CD1c-positive myeloid dendritic cell (primary cell): Measurements from ENCODE around the gene ARNT2.
A peak's percentile ranks its signal among the peaks of the same experiment; 100 is the strongest.

Experiments used
- DNase-seq: peaks from one replicate; pipeline ENCODE4 v3.0.0-alpha.2; 2016; ENCODE audit errors: extremely low spot score

Gene ARNT2

DNA sequence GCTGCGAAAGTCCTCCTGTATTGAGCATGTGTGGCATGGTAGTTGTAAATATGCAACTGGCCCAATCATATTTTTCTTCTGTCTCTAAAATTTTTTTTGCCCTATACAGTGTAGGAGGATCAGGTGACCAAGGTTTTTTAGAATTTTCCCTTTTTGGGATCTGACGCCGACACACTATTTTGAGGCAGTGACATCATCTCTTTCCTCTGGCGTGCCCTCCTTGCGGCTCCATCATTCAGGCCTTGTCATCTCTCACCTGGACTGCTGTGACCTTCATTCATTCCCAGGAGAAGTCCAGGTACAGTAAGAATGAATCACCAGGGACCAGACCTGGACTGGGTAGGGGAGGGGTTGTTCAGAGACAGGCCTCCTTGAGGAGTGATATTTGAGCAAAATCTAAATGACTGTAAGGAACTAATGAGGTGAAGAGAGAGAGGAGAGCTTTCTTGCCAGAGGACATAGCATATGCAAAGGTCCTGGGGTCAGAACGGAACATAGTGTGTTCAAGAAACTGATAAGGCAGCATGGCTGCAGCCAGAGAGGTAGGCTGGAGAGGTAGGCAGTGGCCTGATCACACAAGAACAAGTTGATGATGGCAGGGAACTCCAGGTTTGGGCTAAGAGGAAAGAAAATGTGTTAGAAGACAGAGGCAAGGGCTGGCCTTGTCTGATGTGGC is 38.7 kb downstream of the ARNT2 start:
- no peak for DNase-seq

DNA sequence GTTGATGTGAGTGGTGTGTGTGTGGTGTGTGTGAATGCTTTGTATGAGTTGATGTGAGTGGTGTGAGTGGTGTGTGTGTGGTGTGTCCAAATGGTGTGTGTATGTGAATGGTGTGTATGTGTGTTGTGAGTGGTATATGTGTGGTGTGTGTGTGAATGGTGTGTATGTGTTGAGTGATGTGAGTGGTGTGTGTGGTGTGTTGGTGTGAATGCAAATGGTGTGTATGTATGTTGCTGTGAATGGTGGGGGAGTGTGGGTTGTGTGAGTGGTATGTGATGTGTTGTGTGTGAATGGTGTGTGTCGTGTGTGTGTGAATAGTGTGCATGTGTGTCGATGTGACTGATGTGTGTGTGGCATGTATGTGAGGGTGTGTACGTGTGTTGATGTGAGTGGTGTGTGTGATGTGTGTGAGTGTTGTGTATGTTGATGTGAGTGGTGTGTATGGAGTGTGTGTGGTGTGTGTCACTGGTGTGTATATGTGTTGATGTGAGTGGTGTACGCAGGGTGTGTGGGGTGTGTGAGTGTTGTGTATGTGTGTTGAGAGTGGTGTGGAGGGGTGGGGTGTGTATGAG is 40.6 kb downstream of the ARNT2 start:
- DNase-seq = no peak

DNA sequence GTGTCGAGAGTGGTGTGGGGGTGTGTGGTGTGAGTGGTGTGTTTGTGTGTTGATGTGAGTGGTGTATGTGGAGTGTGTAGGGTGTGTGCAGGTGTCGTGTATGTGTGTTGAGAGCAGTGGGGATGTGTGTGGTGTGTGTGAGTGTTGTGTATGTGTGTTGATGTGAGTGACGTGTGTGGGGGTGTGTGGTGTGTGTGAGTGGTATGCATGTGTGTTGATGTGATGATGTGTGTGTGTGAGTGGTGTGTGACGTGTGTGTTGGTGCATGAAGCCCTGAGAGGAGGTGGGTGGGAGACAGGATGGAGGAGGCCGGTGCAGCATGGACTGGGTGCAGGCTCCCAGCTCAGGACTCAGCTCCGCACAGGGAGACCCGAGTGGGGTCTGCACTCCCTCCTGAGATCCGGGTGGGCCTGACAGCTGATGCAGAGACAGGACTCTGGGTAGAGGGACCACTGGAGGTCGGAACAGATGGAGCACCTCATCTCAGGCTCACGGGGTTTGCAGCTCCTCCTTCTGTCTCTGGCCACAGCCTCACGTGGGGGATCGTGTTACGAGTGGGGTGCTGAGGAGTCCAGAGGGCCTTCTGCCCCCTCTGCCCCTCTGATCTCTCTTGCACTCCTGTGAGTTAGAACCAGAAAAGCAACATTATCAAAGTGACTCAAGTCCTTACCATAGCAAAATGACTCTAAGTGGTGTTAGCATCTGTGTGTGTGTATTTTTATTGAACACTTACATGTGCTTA is 41.3 kb downstream of the ARNT2 start:
- DNase-seq = no peak

DNA sequence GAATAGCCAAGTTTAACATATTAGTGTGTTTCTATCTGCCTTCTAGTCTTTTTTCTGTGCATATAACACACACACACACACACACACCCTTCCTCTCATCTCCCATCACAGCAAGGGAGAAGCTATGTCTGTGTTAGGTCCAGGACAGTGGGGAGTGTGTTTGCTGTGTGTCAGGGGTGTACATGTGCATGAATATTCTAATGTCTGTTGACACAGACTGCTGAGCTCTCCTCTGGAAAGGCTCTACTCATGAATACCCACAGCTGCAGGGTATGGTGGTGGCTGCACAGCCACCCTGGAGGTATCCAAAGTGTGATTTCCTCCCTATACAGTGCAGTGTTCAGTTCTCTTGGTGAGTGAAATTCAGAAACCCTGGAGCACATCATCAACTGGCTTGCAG is 42.9 kb downstream of the ARNT2 start:
- no peak for DNase-seq

DNA sequence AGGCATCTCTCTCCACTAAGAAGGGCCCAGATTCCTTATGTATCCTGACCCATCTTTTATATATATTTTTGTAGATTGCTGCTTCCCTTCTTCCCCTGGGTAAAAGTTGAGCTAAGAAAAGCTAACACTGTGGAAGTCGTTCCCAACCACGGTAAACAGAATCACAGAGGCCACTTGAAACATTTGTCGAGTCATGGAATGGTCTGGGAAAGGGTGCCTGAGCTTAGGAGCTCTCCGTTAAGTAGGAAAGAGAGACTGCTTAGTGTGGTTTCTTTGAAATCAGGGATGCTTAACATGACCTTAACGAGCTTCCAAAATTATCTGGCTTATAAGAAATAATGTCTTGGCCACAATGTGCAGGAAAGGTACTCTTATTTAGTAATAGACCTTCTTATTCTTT is 45.6 kb downstream of the ARNT2 start:
- DNase-seq = no peak

DNA sequence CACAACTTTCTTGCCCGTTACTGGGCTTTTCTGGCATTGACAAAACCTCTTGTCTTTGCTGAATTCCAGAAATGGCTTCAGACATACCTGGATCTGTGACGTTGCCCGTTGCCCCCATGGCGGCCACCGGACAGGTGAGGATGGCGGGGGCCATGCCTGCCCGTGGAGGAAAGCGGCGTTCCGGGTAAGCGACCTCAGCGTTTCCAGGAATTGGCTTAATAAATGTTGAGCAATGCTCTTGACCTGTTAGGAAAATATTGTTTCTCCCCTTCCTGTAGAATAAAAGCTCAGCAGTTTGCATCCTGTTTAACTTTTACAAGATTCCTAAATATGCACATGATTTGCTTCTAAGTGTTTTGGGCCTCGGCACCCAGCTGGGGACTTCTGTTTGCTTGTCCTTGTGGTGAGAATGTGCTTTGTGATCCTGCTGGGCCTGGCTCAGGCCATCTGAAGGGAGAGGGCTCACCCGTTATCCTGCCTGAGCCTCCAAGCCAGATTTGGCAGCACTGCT is 46.7 kb downstream of the ARNT2 start:
- no peak for DNase-seq

DNA sequence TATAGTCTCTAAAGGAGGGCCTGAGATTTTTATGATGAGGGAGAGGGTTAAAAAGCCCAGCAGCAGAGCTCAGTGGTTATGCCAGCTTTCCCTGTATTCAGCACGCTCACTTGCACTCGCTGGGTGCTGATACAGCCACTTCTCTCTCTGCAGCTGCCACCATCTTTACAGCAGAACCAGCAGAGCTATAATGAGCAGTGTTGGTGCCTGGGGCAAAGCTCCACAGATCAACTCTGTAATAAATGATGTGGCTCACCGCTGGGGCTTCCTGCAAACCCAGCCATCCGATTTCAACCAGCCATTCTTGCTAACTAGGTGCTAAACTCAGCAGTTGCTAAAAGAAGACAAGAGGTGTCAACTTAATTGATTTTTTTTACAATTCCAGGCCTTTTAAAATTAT is 48.0 kb downstream of the ARNT2 start:
- no peak for DNase-seq

DNA sequence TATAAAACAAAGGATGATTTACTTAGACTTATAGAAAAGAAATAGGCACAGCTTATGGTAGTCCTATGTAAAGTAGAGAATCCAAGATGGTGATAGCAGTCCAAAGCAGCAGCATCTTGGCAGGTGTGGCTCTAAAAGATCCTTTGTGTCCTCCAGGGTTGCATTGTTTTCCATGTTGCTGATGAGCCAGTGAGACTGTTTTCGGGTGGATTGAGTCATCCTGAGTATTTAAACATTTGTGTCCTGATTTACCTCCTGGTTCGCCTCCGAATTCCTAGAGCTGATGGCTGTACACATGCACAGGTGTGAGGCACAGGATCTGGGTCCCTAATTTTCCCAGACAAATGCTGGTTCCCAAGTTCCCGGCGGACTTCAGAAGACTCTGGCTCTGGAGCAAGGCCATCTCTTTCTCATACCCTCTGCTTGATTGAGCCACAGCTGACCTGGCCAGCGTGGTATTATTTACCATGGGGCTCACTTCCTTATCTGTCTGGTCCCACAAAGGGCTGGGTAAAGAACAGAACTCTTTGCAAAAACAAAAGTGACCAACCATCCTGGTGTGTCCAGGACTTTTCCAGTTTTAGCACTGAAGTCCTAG is 51.0 kb downstream of the ARNT2 start:
- DNase-seq = peak; percentile 17

DNA sequence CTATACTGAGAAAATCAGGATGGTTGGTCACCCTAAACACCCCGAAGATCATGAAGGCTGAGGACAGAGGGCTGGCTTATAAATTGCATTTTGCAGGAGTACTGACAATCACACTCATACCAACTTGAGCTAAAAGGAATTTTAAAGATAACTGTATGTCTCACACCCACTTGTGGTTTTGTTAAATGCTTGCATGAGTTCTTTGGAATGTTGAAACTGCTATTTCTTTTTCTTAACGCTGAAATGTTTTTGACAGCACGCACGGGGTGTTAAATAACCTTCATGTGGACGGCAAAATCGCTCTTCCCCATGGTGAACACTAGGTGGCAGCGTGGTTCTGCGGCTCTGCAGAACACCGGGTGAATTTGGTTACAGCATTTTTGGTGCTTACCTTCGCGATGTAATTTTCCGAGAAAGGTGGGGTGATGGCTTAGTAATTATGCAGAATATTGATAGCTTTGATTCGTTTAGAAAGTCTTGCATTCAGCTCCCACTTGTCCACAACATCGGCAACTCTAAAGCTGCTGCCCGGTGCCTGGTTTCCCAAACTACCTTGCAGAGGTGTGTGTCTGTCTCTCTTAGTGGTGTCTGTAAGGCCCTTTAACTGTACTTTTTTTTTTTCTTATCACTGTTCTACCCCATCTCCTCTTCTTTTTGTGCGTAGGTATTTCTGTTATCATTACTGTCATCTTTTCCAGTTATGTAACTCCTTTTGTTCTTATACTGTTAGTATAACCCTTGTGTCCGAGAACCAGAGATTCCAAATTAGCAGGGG is 51.7 kb downstream of the ARNT2 start:
- DNase-seq = peak; percentile 85

DNA sequence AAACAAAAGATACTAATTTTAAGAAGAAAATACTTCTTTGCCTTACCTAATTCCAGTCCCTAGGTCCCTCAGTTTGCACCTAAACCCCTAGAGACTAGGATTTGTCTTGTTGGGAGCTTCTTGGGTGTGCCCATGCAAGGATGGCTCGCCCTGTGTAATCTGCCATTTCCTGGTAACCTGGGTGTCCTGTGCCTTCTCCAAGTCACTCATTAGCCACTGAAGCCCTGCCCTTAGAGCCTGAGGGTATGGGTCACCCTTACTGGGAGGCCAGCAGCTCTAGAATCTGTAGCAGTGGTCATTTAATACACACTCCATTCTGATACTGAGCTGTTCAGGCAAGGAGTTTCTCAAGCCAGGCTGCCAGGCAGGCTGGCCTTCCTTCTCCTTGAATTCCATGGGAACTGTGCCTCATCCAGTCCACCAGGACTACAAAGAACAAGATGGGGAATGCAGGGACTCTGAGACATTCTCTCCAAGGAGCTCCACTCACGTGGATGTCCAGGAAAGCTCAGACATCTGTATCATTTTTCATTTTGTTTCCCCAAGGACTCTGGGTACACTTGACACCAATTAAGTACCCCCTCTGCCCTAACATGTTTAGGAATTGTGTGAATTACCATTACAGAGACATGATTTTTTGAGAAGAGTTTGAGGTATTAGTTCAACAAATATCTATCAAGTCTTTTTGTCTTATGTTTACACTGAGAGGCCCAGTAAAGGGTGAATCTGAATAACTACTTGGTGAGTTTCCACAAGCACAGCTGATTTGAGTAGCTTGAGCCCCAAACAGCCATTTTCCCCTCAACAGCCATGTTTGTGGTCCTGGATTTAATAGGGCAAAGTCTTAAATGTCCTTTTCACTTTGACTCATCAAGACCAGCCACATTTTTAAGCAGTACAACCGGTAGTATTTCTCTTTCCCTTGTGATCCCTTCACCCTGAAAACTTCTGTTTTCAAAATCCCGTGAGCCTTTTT is 52.6 kb downstream of the ARNT2 start:
- DNase-seq = no peak

DNA sequence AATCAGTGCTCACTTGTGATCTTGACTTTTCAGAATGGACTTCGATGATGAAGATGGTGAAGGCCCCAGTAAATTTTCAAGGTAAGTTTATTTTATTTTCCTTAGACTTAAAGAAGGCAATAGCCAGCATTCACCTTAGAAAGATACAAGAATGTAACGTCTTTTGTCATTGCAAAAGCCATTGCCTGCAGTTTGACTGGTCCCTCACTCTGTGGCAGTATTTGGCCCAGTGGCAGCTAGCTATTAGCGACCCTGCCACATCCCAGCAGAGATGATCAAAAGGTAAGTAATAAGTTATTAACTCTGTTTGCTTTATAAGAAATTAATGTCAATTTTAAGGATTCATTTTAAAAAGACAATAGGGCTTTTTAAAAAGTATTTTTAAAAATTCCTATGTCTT is 53.7 kb downstream of the ARNT2 start:
- DNase-seq = no peak

DNA sequence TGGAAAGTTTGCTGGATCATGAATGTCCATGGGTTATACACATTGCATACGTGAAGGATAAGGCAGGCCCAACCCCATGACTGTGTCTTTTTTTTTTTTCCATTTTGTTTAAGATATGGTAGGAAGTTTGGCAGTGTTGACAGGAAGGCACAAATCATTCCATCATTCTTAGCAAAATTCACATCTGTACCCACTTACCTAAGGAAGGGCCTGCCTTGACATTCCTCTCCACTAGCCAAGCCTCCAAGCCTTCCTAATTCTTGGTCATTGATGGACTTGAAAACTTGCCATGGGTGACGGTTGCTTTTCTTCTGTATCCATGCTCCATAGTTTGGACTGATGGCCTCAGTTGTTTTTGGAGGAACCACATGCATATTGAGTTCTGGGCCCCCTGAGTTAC is 54.4 kb downstream of the ARNT2 start:
- DNase-seq = no peak

DNA sequence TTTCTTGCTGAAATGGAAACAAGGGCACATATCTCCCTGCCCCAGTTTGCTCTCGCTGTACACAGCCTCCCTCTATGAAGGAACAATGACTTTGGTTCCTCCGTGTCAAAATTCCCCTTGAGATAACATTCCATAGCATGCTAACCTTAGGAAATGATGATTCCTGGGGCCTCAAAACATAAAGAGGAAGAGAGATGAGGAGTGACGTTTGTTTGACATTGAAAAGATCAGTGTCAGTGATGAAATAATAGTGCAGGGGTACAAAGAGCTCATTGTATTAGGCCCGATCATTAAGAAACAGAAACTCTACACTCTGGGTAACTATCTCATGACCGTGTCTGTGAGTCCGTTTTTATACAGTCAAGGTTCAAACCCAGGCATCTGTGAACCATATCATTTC is 55.2 kb downstream of the ARNT2 start:
- DNase-seq = peak; percentile 17

DNA sequence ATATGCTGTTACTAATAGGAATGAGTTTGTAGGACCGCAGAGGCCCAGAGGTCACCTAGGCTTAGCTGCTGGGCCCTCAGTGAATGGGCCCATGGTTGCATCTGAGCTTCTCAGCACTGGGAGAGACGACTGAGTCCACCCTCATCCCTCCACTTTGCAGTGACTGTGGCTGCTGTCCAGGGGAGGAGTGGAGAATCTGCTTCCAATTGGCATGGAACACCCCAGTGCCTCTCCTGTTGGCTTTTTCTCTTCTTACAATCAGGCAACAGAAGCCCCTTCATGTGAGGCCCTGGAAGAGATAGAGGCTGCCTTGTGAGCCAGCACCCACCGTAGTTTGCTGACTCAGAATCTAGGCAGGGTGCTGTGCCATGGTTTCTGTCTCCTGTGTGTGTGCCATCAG is 55.6 kb downstream of the ARNT2 start:
- DNase-seq = no peak

DNA sequence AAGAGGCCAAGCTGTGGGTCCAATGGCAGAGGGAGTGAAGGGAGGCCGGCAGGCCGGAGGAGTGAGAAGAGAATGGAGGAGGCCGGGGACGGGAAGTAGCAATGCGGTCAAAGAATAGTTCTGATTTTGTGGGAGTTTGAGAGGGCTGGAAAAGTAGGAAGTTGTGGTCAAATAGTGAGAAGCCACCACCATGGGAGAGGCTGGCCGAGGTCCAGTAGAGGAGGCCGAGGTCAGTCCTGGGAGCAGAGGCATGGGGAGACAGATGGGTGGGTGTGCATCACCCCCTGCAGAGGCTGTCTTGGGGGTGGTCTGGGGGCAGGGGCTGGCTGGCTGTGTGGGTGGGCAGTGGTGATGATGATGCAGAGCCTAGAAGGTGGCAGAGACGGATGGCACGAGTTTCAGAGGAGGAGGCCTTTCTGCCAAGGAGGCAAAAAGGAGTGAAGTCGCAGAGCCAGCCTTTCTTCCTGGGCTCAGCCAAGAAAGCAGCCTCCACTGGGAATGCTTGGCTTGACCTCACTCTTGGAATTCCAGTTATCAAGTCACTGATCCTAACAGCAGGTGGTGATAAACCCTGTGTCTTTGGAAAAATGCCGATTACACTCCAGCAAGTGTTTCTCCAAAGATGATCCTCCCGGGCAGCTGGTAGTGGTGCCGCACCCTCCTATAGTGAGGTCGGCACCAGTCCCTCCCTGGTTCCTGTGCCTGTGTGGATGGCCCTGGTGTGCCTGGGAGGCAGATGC is 57.3 kb downstream of the ARNT2 start:
- peak; percentile 75 for DNase-seq

DNA sequence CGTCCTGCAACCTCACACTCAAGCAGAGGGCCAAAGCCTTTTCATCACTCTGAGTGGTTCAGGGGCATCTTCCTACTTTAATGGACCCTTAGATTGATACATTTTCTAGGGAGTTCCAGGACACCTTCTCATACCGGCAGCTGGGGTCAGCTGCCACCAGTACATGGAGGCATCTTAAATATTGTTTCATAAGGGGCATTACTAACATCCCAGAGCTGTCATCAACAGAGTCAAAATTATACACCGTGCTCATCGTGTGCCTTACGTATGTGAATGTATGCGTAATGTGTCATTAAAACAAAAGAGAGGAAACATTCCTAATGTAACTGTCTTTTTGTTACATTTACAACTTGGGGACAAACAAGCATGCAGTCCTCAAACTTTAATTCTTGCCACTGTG is 57.9 kb downstream of the ARNT2 start:
- no peak for DNase-seq

DNA sequence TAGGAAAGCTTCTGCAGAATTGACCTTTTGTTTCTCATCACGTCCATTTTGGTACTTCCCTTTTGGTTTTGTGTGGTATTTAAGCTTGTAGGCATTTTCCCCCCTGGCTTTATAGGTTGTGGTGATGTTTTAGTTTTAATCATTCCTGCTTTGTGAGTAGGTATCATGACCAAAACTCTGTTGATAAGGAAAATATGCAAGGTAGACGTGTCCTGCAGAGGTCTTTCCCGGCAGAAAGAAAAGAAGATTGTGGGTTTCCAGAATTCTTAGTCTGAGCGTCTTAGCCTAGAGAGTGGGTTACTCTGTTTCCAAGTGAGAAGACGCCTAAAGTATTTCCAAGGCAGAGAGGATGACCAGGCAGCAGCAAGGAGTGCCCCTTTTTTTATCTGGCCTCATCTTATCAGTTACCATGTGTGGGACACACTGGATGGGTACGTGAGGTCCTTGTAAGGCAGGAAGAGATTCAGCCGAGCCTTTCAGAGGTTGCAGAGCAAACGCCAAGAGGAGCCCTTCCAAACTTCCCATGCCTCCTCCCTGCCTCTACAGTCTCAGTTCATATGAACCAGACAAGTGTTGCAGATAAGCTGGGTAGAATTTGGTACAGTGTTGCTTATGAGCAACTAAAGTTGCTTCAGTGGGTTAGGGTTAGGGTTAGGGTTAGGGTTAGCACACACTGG is 58.8 kb downstream of the ARNT2 start:
- no peak for DNase-seq

DNA sequence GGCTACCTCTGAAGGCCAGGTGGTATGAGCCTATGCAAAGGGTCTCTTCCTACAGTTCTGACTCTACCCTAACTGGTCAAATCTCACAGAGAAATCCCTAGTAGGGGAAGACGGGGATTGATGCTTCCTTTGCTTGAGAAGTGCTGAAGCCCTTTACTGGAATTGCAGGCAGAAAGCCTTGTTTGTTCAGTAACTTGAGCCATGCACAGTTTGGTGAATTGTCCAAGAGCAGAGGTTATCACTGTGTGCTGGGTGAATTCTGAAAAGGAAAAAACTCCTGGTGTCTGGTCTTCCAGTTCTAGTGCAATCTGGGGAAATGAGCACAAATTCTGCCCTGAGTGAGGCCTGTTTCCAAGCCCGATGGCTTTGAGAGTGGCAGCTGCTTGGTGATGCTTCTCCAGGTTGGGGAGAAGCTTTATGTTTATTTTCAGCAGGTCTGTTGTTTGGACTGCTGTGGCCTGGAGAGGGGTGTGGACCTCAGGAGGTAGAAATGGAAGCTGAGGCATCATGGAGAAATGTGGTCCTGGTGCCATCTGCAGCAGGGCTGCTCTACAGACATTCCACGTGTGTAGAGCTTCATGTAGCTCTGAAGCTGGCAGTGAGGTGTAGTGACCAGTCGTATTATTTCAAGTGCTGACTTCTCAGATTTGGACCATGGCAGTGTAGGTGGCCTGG is 60.9 kb downstream of the ARNT2 start:
- no peak for DNase-seq

DNA sequence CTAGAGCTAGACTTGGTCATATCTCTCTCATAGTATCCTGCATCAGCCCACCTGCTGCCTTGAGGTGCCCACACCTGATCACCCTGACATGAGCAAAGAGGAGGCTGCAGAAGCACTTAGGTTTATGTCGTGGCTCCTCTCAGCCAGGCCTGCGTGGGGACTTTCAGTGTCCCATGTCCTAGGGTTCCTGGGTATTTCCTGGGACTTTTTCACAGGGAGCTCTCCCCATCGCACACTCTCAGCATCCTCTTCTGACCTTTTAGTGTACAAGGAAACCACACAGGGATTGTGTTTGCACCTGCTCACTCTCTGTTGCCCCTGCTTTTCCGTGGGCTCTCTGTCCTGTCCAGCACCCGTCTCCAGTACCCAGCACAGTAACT is 61.4 kb downstream of the ARNT2 start:
- no peak for DNase-seq
